HepG2 (cell line): ENCODE data around the gene CLASRP. TPM values are rescaled to one million over a fixed set of nuclear protein-coding genes. Genes with fewer than 3 reads are reported as not detected.

ENCODE experiments used
- ARID4A ChIP-seq: sonication (generic); formaldehyde crosslinking; IDR thresholded peaks from 2 replicates; pipeline ENCODE4 v1.5.0; 2020; ENCODE audit warnings: mild to moderate bottlenecking, missing genetic modification reagents, borderline replicate concordance
- CEBPB ChIP-seq: IDR thresholded peaks from 2 replicates; pipeline ENCODE4 v1.6.1; 2011; ENCODE audit warnings: low read depth, low read length, improper control_type of control experiment, borderline replicate concordance
- HIVEP1 ChIP-seq: sonication (generic); formaldehyde crosslinking; IDR thresholded peaks from 2 replicates; pipeline ENCODE4 v1.4.0; 2020; ENCODE audit warnings: mild to moderate bottlenecking, missing genetic modification reagents
- HNRNPH1 ChIP-seq: fragments of 200-400 bp; formaldehyde crosslinking; optimal IDR thresholded peaks from 2 replicates; pipeline ENCODE3; 2017; ENCODE audit warnings: mild to moderate bottlenecking, low read depth, low read length
- JUN ChIP-seq: sonication (generic); formaldehyde crosslinking; IDR thresholded peaks from 2 replicates; pipeline ENCODE4 v1.4.0; 2020; ENCODE audit warnings: mild to moderate bottlenecking, missing genetic modification reagents
- KAT8 ChIP-seq: IDR thresholded peaks from 2 replicates; pipeline ENCODE4 v1.6.1; 2016; ENCODE audit warnings: missing genetic modification reagents, missing compliant biosample characterization
- MEIS2 ChIP-seq: sonication (generic); formaldehyde crosslinking; IDR thresholded peaks from 2 replicates; pipeline ENCODE4 v1.9.0; 2021; ENCODE audit warnings: mild to moderate bottlenecking, missing genetic modification reagents
- MLXIP ChIP-seq: sonication (generic); formaldehyde crosslinking; IDR thresholded peaks from 2 replicates; pipeline ENCODE4 v1.9.0; 2021; ENCODE audit warnings: missing genetic modification reagents, borderline replicate concordance
- STAG1 ChIP-seq: sonication (generic); formaldehyde crosslinking; IDR thresholded peaks from 2 replicates; pipeline ENCODE4 v1.4.0; 2020; ENCODE audit warnings: missing genetic modification reagents
- TAF1 ChIP-seq: sonication (generic); formaldehyde crosslinking; IDR thresholded peaks from 2 replicates; pipeline ENCODE4 v1.4.0; 2020; ENCODE audit warnings: missing genetic modification reagents
- TBL1XR1 ChIP-seq: fragments of 150-350 bp; IDR thresholded peaks from 2 replicates; pipeline ENCODE4 v1.6.1; 2014; ENCODE audit warnings: borderline replicate concordance, low read length; ENCODE audit not compliant: partially characterized antibody
- TBX3 ChIP-seq: fragments of 450-650 bp; IDR thresholded peaks from 2 replicates; pipeline ENCODE4 v1.6.1; 2017; ENCODE audit warnings: antibody characterized with exemption, mild to moderate bottlenecking, inconsistent platforms, borderline replicate concordance
- WIZ ChIP-seq: sonication (generic); formaldehyde crosslinking; IDR thresholded peaks from 2 replicates; pipeline ENCODE4 v1.5.1; 2020; ENCODE audit warnings: mild to moderate bottlenecking, missing genetic modification reagents
- XBP1 ChIP-seq: sonication (generic); formaldehyde crosslinking; IDR thresholded peaks from 2 replicates; pipeline ENCODE4 v1.5.0; 2020; ENCODE audit warnings: missing genetic modification reagents
- ZNF10 ChIP-seq: sonication (generic); formaldehyde crosslinking; IDR thresholded peaks from 2 replicates; pipeline ENCODE4 v1.4.0; 2020; ENCODE audit warnings: mild to moderate bottlenecking, low read depth, missing genetic modification reagents, borderline replicate concordance
- ZNF24 ChIP-seq: fragments of 450-650 bp; IDR thresholded peaks from 2 replicates; pipeline ENCODE4 v1.6.1; 2017; ENCODE audit warnings: antibody characterized with exemption, mild to moderate bottlenecking
- ZNF276 ChIP-seq: sonication (generic); formaldehyde crosslinking; IDR thresholded peaks from 2 replicates; pipeline ENCODE4 v1.4.0; 2020; ENCODE audit warnings: mild to moderate bottlenecking, low read depth, missing genetic modification reagents
- ZNF3 ChIP-seq: IDR thresholded peaks from 2 replicates; pipeline ENCODE4 v1.7.0; 2017; ENCODE audit warnings: inconsistent platforms
- ZNF343 ChIP-seq: sonication (generic); formaldehyde crosslinking; IDR thresholded peaks from 2 replicates; pipeline ENCODE4 v1.4.0; 2020; ENCODE audit warnings: mild to moderate bottlenecking, missing genetic modification reagents
- ZNF549 ChIP-seq: sonication (generic); formaldehyde crosslinking; IDR thresholded peaks from 2 replicates; pipeline ENCODE4 v1.5.0; 2020; ENCODE audit warnings: missing genetic modification reagents
- polyA plus RNA-seq, 8 experiments: library from polyadenylated mRNA; depleted of rRNA in 3 of 8; stranded (reverse) in 7 of 8; unstranded in 1 of 8; fragments of >200 nt; fragmentation: Illumina TruSeq in 4 of 8; extraction: Trizol in 4 of 8; gene quantifications; 2 replicates each; pipeline versions ENCODE4 v1.2.1 to v1.2.3, GENCODE V29; 2011 to 2016; ENCODE audit warnings: low read depth in 4 of 8, missing spikeins in 1 of 8, mixed read lengths in 1 of 8; ENCODE audit not compliant: insufficient read depth in 1 of 8
- total RNA-seq, 5 experiments: library from RNA; depleted of rRNA; stranded (reverse); fragments of >200 nt; fragmentation: Illumina TruSeq; extraction: Trizol; gene quantifications; 2 replicates each; pipeline ENCODE4 v1.2.3, GENCODE V29; 2016; ENCODE audit warnings: low read depth in 1 of 5
- TF ChIP-seq, protein P1 (sequence below): sonication (generic); formaldehyde crosslinking; IDR thresholded peaks from 2 replicates; pipeline ENCODE4 v1.5.0; 2020; ENCODE audit warnings: mild to moderate bottlenecking, missing genetic modification reagents, borderline replicate concordance

CLASRP gene
- total and polyA plus RNA-seq, 2 of the 13 experiments (the other 11 are each of a cell fraction or from before 2014, with no cell fraction given), result 32.0 to 51.4 TPM

GRCh38 chr19:45046355-45046754 is 7.5 kb downstream of the CLASRP start (continued):
- TF ChIP-seq ZNF276, result 0 out of 2 replicates have a peak, but pooled peaks have one; percentile 2
- TF ChIP-seq ZNF343 (CRISPR knock-in tag), result no peak
- TF ChIP-seq MEIS2 (CRISPR knock-in tag), result no peak
- no peak for TF ChIP-seq TBX3
- no peak for TF ChIP-seq ARID4A (CRISPR knock-in tag)
- no peak for TF ChIP-seq WIZ (CRISPR knock-in tag)
- no peak for TF ChIP-seq ZNF3 (CRISPR knock-in tag)
- 0 out of 2 replicates have a peak, but pooled peaks have one; percentile 26 for TF ChIP-seq HIVEP1
- no peak for TF ChIP-seq TBL1XR1
- TF ChIP-seq ZNF24, result peak; percentile 88; the same call in 1 of the 2 replicates
- no peak for TF ChIP-seq STAG1 (CRISPR knock-in tag)
- TF ChIP-seq HNRNPH1, result no peak
- no peak for TF ChIP-seq CEBPB
- TF ChIP-seq KAT8 (CRISPR knock-in tag), result no peak
- TF ChIP-seq XBP1, result no peak
- TF ChIP-seq, protein P1, sequence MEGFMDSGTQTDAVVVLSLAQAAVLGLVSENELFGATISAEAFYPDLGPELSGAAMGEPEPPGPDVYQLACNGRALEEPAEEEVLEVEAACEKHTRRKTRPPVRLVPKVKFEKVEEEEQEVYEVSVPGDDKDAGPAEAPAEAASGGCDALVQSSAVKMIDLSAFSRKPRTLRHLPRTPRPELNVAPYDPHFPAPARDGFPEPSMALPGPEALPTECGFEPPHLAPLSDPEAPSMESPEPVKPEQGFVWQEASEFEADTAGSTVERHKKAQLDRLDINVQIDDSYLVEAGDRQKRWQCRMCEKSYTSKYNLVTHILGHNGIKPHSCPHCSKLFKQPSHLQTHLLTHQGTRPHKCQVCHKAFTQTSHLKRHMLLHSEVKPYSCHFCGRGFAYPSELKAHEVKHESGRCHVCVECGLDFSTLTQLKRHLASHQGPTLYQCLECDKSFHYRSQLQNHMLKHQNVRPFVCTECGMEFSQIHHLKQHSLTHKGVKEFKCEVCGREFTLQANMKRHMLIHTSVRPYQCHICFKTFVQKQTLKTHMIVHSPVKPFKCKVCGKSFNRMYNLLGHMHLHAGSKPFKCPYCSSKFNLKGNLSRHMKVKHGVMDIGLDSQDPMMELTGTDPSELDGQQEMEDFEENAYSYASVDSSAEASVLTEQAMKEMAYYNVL (CRISPR knock-in tag), result 0 out of 2 replicates have a peak, but pooled peaks have one; percentile 22
- TF ChIP-seq JUN, result no peak
- TF ChIP-seq ZNF549 (CRISPR knock-in tag), result no peak
- TF ChIP-seq MLXIP, result no peak
- no peak for TF ChIP-seq ZNF10 (CRISPR knock-in tag)
- no peak; the same call in 1 of the 2 replicates for TF ChIP-seq TAF1
